Measurements from ENCODE around the gene CAVIN3.

The CAVIN3 gene

GRCh38 chr11:6319001-6319703 lies 1.1 kb downstream of the CAVIN3 start:
- H3K4me3 ChIP-seq, result peak overlapping the region; percentile 92
- peak; percentile 84 for DNase-seq (ENCODE audit: low spot score)
- TF ChIP-seq CTCF (IDR thresholded peaks at IDR 0.05), result no peak
- H3K27ac ChIP-seq, result peak overlapping the region; percentile 98 to 100

- H3K4me3 ChIP-seq, result peak overlapping the region; percentile 92
- H3K27ac ChIP-seq, result peak overlapping the region; percentile 98 to 100
- no peak for DNase-seq (ENCODE audit: low spot score)
Measured at GRCh38 chr11:6318204-6318603, 2.1 kb downstream of the CAVIN3 start.

GRCh38 chr11:6315811-6316425 lies 4.4 kb downstream of the CAVIN3 start:
- peak overlapping the region; percentile 61 for H3K4me3 ChIP-seq
- peak overlapping the region in 1 of 2 donors; percentile 51 for H3K27ac ChIP-seq
- DNase-seq (ENCODE audit: low spot score), result peak; percentile 81
- peak; percentile 78 for TF ChIP-seq CTCF (IDR thresholded peaks at IDR 0.05)

More at GRCh38 chr11:6318204-6318603, 2.1 kb downstream of the CAVIN3 start:
- TF ChIP-seq CTCF (IDR thresholded peaks at IDR 0.05), result no peak

- no peak for TF ChIP-seq CTCF (IDR thresholded peaks at IDR 0.05)
- Histone ChIP-seq H3K27ac (no peak overlapping the region), H3K4me3 (no peak overlapping the region)
- no peak for DNase-seq (ENCODE audit: low spot score)
Measured at GRCh38 chr11:6312106-6312505, 8.2 kb downstream of the CAVIN3 start.

- H3K4me3 ChIP-seq, result no peak overlapping the region
- no peak for DNase-seq (ENCODE audit: low spot score)
- no peak overlapping the region for H3K27ac ChIP-seq
- no peak for TF ChIP-seq CTCF (IDR thresholded peaks at IDR 0.05)
Measured at GRCh38 chr11:6307876-6308275, 12.4 kb downstream of the CAVIN3 start.

GRCh38 chr11:6305297-6305696 lies 15.0 kb downstream of the CAVIN3 start:
- no peak for TF ChIP-seq CTCF (IDR thresholded peaks at IDR 0.05)
- no peak overlapping the region for H3K4me3 ChIP-seq
- H3K27ac ChIP-seq, result no peak overlapping the region
- no peak for DNase-seq (ENCODE audit: low spot score)

- DNase-seq (ENCODE audit: low spot score), result no peak
- no peak overlapping the region for H3K27ac ChIP-seq
- H3K4me3 ChIP-seq, result no peak overlapping the region
- TF ChIP-seq CTCF (IDR thresholded peaks at IDR 0.05), result no peak
Measured at GRCh38 chr11:6303661-6304060, 16.6 kb downstream of the CAVIN3 start.

All from coronary artery (tissue), 2 donors.